HG03139 (cell line): ENCODE data around the gene ART4.

ENCODE experiments used
- ATAC-seq: cut with Tn5 transposase; IDR thresholded peaks from one replicate; pipeline ENCODE4 v1.9.1; 2021; ENCODE audit not compliant: unreplicated experiment

The ART4 gene

DNA sequence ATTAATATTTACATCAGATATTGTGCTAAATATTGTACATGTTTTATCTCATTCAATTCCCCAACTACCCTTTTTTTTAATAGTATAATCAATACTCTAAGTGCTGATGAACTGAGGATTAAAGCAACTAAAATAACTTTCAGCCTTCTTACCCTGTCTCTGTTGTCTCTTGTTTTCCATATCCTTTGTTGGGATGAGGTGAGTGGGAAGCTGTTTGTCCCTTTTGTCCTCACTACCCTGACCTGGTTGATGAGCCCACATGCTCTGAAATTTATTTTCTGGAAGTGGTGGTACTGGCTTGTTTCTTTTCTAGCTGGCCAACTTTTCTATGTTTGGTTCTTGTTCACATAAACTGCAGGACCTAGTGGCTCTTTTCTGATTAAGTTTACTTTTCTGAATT lies 9.6 kb upstream of the ART4 start:
- no peak for ATAC-seq

DNA sequence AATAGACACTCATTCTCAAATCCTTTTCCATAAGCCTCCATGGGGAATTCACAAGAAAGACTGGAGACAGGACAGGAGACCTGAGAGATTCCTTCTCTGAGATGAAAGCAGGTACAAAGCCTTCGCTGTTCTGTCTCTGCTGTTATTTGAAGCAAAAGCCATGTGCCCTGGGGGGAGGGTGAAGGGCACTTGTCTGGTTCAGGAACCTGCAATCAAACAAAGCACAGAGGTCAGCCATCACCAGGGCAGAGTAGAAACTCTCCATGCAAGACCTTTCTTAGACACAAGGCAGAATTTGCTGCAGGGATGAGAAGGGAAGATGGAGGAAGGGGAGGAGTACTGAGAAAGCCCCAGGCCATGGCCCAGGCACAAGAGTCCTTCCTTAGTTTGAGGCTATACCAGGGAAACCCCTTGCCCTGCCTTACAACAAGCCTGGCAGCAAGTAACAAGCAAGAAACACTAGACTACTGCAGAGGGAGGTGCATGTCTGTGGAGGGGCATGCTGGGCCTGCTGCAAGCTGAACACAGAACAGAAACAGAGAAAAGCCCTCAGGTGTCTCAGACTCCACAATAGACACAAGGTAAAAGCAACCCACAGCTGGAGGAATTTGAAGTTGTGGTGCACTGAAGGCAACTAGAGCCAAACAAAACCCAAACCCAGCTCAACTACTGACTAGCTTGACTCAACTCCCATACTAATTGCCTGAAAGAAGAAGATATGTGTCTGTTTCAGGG lies 7.8 kb upstream of the ART4 start:
- ATAC-seq = no peak

DNA sequence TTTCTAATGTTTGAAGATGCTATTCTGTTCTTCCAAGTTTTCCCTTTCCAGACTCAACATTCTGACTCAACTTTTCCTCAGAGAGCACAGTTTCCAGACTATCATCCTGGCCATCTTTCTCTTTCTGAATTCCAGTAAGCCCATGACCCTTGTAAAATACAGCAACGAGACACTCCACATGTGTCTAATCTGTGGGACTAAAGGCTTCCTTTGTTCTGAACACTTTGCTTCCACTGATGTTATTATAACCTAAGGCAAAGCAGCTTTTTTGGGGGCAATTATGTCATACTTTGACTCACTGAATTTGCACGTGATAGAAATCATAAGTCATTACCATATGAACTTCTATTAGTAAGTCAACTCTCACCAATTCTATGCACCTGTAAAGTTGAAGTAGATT lies 6.3 kb upstream of the ART4 start:
- no peak for ATAC-seq

DNA sequence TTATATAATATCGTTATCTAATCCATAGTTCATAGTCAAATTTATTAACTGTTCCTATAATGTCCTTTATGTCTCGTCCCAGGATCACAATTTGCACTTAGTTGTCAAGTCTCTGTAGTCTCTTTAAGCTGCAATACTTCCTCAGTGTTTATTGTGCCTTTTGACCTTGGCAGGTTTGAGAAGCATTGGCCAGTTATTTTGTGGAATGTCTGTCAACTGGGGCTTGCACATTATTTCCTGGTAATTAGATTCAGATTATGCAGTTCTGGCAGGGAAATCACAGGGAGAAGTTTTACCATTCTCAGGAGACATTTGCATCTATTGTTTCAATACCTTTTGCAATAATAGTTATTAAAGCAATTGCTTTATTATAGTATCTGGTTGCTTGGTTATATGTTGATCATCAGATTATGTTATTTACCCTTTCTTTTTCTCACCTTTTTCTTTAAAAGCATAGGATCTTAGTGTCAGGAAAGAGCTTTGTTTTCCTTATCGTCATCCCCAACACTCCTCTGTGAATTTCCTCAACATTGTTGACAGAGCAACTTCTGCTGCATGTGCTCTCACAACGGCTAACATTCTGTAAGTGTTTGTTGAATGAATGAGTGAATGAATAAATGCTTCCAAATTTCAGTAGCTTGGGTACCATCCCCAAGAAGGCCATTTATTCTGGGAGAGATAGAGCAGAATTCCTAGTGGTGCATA lies 3.7 kb upstream of the ART4 start:
- no peak for ATAC-seq

DNA sequence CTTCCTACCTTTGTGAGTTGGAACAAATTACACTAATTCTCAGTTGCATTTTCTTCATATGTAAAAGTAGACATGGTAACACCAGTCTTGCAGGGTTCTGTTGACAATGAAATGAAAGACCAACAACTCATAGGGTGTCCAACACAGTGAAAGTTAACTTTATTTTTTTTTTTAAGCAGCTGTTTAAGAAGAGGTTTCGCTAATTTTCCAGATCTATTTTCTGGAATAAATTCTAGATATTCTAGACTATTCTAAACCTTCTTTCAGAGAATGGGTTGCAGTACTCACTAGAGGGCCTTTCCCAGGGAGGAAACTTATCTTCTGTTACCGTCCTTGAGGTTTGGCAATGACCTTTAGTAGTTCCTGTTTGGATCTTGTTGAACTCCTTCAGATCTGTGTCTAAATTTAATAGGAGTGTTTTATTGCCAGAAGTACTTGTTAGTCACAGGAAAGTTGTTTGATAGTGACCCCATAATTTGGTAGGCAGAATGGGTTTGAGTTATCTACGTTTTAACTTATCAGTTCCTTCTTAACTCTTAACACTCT lies 2.8 kb upstream of the ART4 start:
- ATAC-seq = no peak

DNA sequence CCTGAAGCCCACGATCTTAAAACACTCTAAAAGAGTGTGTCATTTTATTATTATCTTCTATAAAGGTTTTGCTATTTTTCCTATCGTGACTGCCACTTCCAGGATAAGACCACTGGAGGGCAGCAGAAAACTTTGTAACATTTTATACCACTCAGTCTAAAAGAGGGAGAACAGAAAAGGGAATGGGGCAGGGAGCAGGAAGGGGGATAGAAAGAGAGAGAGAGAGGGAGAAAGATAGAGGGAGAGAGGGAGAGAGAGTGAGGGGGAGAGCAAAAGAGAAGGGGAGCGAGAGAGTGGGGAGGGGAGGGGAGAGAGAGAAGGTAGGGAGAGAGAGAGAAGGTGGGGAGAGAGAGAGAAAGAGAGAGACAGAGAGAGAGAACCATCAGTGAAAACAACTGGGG lies 2.0 kb upstream of the ART4 start:
- no peak for ATAC-seq

DNA sequence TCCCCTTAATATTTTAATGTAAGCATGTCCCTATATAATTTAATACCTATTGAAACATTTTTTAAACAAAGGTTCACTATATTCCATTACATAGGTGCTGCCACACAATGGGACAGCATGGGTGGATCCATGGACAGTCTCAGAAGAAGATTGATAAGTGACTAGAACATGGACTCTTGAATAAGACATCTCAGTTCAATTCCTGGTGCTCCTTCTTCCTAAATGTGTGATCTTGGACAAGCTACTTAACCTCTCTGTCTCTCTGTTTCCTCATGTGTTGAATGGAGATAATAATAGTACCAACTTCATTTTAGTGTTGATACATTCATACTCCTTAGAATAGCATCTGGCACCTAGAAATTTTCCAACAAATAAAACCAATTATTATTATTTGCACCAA lies 1.1 kb upstream of the ART4 start:
- ATAC-seq = no peak

DNA sequence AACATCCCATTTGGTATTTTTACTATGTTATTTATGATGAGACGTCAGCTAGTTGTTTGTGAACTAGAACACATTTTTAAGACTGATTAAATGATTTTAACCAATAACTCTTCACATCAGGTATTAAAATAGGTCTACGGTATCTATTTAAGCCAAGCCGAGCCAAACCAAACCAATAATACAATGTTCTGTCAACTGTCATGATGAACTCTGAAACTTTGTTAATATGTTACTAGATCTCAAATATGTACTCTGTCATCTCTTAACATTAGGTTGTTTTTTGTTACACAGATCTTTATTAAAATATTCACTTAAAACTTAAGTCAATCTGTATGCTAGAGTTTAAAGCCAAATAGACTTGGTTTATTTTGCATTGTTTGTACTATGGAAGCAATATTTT lies 1.0 kb downstream of the ART4 start:
- ATAC-seq = no peak

DNA sequence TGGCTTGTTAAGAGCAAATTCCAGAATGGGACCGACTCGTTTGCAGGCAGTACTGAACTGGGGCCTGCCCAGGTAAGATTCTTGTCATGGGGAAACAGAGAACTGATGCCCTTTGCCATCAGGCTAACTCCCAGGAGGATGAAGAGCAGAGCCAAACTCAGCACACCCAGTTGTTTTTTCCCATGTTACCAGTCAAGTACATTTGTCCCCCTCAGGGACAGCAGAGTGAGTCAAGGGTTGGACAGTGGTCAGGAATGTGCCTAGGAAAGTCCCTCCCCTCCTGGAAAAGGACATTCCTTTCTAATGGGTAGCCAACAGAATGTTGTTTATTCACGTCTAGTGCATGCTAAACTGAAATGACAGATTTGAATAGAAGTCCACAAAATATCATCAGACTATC lies 1.6 kb downstream of the ART4 start:
- ATAC-seq = no peak

DNA sequence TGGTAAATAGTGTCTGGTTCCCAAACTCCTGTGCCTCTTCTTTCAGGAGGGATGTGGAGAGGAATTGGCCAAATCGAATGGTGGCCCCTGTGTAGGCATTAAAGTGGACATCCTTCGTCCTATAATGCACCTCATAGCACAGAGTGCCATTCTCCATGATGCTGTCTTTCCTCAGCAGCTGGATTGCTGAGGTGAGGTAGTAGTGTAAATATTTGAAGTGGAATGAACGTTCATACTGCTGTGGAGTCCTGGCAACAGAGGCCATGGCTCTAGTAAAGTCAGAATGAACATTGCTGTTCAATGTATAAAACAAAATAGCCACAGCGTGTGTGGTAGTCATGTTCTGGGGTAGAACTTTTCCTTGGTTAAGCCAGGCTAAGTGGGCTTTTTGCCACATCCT lies 2.7 kb downstream of the ART4 start:
- no peak for ATAC-seq

DNA sequence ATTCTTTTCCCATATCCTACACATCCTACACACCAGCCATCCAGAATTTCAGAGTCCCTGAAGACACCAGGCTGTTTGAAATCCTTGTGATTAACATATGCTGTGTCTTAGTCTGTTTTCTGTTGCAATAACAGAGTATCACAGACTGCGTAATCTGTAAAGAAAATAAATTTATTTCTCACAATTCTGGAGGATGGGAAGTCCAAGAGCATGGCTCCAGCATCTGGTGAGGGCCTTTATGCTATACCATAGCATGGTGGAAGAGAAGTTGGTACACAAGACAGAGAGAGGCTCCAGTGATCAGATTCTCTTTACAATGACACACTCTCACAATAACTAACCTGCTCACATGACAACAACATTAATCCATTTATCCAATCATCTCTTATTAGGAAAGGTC lies 4.1 kb downstream of the ART4 start:
- ATAC-seq = no peak

DNA sequence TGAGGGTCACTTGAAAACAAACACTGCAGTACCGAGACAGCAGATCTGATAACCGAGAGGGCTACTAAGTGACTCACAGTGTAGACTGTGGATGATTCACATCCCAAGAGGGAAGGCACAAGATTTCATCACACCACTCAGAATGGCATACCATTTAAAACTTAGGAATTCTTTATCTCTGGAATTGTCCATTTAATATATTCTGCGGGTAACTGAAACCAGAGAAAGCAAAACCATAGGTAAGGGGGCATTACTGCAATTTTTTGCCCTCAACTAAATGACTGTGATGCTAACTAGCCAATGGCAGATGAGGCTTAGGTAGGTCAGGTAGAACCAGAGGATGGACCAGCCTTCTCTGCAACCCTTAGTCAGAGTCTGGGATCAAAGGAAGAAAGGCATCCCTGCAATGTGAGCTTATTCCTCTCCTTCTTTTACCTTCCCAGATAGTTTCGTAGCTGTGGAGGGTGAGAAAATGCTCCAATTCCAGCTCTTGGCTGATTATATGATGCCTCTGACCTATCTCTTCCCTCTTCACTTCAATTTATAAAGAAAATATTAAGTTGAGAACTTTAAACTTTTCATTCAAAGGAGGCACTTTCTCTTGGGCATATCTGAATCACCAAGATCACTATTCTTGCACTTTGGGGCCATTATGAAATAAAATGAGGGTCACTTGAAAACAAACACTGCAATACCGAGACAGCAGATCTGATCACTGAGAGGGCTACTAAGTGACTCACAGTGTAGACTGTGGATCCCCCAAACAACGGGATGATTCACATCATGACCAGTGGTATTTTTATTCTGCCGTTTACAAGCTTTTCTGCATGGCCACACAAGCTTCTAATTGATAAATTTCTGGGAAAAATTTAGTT lies 6.8 kb downstream of the ART4 start:
- no peak for ATAC-seq

DNA sequence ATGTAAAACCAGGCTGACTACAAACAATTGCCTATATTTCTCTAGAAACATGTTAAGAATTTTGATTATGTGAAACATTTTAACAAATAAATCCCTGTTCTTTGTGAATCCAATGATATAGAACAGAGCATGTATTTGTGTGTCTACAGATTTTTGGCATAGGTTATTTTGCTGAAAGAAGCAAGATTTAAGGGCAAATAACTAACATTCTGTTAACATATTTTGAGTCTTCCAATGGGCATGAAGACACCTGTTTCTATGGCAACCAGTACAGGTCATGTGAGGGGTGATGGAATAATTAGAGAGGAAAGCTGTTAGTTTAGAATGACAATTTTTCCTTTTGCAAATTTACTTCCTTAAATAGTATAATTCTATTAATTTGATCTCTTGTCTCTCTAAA lies 8.8 kb downstream of the ART4 start:
- no peak for ATAC-seq

DNA sequence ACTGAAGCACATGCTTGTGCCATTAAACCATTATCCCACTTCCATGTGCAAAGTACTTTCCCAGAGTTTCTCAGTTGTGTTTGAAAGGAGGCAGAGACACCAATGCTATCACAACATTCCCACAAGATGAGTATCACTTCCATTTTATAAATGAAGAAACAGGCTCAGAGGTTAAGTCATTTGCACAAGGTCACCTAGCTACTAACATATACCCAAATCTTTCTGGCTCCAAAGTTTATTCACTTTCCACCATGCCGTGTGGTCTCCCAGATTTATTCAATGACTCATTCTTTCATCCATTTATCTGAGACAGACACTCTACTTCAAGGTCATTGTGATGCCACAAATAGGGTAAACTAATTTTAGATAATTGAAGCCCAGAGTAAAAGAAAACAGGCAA lies 9.4 kb downstream of the ART4 start:
- no peak for ATAC-seq

DNA sequence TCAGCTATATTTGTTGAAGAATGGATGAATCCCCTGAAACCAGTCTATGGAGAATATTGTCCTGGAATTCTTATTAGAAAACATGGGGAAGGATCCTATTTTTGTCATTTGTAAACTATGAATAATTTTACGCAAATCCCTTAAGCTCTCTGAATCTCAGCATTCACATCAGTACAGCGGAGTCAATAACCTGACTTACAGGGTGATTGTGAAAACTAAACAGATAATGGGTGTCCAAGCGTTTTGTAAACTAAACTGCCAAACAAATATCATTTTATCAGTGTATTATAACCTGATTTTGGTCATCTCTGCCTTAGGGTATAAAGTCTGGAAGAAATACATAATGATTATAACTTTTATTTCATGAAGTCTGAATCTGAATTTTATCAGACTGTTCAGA lies 10.0 kb downstream of the ART4 start:
- ATAC-seq = no peak

DNA sequence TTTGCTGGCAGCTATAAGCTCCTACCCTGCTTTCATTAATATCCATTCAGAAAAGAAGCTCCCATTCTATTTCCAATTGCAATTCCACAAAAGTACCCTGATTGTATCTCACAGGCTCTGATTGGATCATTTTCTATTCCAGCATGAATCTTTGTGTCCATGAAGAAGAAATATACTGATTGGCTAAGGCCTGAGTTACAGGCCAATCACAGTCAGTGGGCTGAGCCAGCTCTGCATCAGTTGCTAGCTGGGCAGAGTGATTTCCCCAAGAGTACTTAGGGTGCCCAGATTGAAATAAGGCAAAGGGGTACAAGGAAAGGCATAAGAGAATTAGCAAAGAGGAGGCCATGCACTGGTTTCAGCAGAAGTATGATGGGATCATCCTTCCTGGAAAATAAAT lies 14.4 kb downstream of the ART4 start:
- no peak for ATAC-seq

DNA sequence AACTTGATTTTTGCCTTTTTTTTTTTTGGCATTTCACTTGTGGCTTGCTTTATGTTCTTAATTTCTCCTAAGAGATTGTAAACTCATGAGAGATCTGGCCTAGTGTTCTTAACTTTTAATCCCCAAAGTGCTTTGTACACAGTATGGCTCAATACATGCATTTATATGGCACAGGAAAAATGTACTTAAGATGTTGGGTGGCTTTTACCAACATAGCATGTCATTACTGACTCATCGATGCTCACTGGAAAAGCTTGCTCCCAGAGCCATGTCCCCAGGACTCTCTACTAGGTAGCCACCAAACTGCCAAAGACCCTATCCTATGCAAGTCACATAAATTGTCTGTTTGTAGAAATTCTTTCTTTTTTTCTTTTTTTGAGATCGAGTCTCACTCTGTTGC lies 16.3 kb downstream of the ART4 start:
- no peak for ATAC-seq

DNA sequence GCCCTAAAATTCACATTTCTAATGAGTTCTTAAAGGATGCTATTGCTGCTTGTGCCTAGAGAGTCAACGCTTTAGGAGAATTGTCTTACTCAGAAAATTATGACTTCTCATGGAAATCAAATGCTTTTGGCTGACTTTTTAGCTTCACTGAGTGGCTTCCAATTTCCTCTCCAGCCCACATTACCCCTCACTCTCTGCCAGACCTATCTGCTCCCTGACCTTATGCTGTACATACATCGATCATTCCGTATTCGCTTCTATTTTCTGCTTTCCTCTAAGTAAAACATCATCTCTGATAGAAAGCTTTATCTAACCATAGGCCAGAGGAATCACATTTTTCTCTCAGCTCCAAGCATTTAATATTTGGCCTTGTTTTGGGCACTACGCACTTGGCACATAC lies 16.8 kb downstream of the ART4 start:
- ATAC-seq = no peak

DNA sequence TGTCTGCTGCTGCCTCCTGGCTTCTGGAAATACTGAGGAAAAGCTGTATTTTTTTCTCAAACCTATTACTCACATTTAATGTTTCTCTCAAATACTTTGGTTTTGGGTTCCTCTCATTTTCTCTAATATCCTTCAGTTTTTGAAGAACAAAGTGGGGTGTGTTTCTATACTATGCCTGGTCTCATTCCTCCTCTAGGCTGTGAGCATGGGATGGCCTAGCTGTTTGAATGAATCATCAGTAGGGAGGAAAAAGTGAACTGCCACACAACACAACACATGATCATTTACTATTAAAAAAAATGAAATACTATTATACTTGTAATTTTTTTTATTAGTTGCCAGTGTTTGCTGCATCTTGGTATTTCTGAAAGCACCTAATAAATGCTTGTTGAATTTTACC lies 18.1 kb downstream of the ART4 start:
- ATAC-seq = no peak

DNA sequence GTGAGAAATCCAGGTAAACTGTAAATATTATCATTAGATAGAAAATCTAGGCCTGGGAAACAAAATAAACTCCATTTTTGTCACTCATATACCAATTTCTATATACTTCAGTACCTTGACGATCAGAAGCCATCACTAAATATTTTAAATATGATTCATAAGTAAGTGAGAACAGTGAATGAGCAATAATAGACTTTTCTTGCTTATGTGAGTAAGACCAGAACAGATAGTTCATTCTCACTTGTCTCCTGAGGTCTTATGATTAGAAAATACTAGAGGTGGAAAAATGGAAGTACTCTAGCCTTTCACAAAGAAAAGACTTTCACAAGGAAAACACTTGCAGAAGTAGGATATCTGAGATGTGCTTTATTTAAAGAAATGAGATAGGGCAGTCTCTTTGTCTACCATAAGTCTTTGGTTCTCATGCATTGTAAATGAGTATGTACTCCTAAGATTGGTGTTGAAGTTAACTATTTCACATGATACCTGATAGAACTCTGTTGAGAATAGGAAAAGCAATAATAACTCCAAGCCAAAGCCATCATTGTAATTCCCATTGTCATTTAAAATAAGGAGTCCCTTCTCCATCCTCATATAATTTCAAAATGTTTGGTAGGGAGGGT lies 19.2 kb downstream of the ART4 start:
- ATAC-seq = no peak

DNA sequence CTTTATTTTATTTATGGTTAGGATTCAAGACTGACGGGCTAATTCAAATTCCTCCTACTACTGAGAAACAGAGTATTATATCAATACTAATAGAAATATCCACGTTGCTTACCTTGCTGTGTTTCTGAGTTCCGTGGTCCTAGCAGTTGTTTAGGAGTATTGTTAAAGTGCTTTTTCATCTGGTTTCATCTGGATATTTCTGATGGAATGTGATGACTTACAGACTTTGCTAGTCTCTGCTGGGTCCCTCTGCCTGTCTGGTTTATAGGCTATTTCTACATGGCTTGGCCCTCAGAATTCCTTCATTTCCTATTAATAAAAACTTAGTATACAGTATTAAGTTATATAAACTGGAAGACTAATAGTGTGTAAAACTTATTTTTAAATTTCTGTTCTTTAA lies 29.3 kb downstream of the ART4 start, which contains the start of gene SMCO3:
Gene SMCO3, minus strand, starts transcription at position 169 of the 400 bp plus-strand sequence. CDS start 7,502 bp downstream, outside the sequence.
- no peak for ATAC-seq
